Measurements from ENCODE around the gene GNAQ.
"Not testable (repeated sequence)": the region's sequence is repeated elsewhere in the genome, so short reads cannot be mapped to it uniquely, and the experiment has no call there.

GNAQ gene

GRCh38 chr9:77764894-77765780, 266.5 kb downstream of the GNAQ start:
- FAIRE-seq = no peak

DNA sequence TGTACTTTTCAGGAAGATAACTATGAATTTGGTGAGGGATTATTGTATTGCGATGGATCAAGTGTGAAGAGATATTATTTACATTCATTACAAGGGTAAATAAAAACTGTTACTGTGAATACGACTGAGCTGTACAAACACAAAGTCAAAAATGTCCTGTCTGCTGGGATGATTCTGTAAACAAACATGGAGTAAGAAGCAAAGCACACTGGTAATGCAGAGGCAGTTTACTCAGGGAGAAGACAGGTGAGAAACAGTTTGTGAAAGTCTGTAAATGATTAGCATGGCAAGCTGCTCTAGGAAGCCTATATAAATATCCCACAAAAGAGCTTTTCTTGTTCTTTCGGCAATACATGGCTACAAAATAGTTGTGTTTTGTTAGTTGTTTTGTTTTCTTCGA, 268.0 kb downstream of the GNAQ start:
- FAIRE-seq = peak; percentile 95

DNA sequence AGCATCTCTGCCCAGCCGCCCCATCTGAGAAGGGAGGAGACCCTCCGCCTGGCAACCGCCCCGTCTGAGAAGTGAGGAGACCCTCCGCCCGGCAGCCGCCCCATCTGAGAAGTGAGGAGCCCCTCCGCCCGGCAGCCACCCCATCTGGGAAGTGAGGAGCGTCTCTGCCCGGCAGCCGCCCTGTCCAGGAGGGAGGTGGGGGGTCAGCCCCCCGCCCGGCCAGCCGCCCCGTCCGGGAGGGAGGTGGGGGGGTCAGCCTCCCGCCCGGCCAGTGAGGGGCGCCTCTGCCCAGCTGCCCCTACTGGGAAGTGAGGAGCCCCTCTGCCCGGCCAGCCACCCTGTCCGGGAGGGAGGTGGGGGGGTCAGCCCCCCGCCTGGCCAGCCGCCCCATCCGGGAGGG, 270.7 kb downstream of the GNAQ start:
- not testable (repeated sequence) for FAIRE-seq

DNA sequence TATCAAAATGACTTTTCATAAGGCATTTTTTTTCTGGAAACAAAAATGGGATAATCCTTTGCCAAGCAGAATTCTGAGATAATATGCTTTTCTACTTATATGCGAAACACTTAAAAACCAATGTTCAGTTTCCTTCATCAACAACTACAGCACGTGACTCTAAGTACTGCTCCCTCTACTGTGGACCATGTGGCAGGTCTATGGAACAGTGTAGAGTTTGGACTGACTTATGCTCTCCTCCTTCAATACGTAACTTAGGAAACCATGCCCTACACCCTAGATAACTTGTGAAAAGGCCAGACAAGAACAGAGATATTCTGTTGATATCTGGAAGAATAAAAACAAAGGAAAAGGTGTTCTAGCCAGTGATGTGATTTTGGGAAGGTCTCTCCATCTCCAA, 272.2 kb downstream of the GNAQ start:
- FAIRE-seq = no peak

GRCh38 chr9:77756449-77756848, 275.2 kb downstream of the GNAQ start:
- FAIRE-seq = no peak

GRCh38 chr9:77753180-77753579, 278.4 kb downstream of the GNAQ start:
- FAIRE-seq = no peak

DNA sequence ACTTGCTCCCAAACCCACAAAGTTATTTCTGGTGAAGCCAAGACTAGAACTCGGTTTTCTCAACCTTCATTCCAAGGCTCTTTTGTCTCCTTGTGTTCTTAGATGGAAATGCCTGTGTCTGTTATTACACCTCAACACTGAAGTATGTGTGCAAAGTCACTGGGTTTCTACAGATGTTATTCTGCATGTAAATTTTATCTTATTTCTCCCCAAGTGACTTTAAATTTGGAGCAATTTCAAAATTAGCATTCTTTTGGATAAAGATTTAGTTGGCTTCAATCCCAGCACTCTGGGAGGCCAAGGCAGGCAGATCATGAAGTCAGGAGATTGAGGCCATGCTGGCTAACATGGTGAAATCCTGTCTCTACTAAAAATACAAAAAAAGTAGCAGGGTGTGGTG, 279.1 kb downstream of the GNAQ start:
- FAIRE-seq = no peak

- peak; percentile 90 for FAIRE-seq
These were observed 280.1 kb downstream of the GNAQ start for GRCh38 chr9:77751341-77752091.

DNA sequence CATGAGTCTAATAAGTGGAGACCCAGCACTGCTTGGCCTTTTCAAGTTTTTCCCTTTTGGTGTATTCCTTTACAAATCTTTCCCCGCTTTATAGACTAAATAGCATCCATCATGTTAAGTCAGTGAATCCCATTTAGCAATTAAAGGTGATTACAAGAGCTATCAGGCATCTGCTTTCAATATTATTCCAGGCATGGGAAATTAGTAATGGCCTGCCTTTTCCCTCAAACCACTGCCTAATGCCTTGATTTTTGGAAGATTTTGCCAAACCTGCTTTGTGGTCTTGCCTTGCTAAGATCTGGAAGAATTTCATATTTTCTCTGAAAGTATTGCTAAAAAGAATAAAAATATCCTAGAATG, 280.6 kb downstream of the GNAQ start:
- FAIRE-seq = peak; percentile 27

DNA sequence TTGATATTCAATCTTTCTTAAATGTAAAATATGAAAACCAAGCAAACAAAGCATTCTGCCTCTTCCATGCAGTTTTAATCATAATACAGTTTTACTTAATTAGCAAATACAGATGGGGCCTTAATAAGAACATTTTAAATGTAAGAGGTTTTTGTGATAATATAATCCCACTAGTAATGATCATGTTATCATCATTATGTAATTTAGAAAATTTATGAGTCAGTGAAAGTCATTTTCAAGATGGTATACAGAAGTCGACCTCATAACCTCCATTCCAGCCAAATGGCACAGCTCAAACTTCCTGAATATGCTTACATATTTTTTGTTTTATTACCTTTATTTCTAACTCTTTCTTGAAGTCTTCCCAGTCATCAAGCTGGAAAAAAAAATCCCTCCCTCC, 281.3 kb downstream of the GNAQ start:
- FAIRE-seq = peak; percentile 87

GRCh38 chr9:77748214-77748772, 283.3 kb downstream of the GNAQ start:
- FAIRE-seq = no peak

DNA sequence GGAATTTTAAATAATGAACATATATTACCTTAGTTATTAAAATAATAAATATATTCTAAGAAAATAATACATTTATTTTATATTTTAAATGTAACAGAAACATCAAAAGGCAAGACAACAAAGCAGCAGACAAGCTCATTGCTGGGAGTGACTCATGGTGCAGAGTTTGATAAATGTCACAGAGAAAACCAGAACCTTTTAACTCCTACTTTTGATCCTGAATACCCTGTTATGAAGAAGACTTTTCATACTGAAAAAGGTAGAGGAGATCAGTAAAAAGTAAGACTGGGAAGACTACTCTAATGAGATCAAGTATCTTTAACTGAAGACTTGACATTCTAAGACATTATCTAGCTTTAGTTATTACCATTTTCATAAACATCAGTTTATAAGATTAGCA, 284.4 kb downstream of the GNAQ start:
- no peak for FAIRE-seq

GRCh38 chr9:77744841-77745430, 286.7 kb downstream of the GNAQ start:
- no peak for FAIRE-seq

GRCh38 chr9:77743386-77743785, 288.2 kb downstream of the GNAQ start:
- FAIRE-seq = no peak

- no peak for FAIRE-seq
These were observed 292.7 kb downstream of the GNAQ start for GRCh38 chr9:77738932-77739331.

GRCh38 chr9:77735494-77735893, 296.1 kb downstream of the GNAQ start:
- no peak for FAIRE-seq

DNA sequence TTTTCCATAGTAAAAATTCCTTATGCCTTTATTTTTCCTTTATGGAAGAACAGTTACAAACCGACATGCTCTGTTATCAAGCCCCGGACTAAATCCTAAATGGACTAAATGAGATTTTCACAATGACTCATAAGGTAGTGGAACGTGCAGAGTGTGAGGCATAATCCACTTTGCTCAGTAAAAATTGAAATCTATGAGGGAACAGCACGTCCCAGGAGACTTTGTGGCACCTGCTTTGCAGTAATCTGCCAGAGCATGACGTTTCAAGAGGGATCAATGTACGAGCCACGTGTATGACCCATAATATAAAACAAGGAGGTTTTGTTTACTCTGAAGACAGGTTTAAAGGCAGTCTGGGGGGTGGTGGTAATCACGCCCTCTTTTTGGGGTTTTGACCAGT, 299.7 kb downstream of the GNAQ start:
- no peak for FAIRE-seq

GRCh38 chr9:77731008-77731698, 300.5 kb downstream of the GNAQ start:
- FAIRE-seq = no peak

DNA sequence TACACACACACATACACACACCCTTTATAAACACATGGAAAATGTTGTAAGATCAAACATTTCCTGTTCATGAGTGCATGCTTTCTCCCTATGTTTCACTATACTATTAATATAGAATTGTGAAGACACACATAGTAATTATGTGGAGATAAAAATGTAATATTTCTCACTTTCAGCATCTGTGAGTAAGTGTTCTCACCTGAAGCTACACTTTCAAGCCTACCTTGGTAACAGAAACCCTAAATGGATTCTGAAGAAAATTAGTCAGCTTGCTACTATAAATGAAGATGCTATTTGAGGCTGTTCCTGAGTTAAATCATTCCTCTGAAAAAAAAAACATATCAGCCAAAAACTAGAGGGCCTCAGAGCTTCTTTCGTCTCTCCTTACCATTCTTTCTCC, 302.4 kb downstream of the GNAQ start:
- no peak for FAIRE-seq

- no peak for FAIRE-seq
These were observed 304.8 kb downstream of the GNAQ start for GRCh38 chr9:77726814-77727213.

DNA sequence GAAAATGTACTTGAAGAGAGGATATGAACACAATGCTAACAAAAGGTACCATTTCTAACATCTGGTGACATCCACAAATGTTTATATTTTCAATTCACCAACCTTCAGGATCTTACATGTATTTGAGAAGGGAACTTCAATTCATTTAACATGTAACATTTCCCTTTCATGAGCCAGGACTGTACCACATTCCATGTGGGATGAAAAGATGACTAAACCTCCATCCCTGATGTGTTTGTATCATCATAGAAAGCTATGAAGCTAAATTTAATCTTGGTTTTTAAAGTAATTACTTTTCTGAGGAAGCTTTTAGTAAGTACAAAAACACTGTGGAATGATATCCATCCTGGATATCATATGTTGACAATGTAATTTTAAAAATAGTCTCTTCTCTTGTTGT, 305.3 kb downstream of the GNAQ start:
- no peak for FAIRE-seq

- FAIRE-seq = no peak
These were observed 305.8 kb downstream of the GNAQ start for GRCh38 chr9:77725820-77726219.
